Measurements from ENCODE around the gene NKAIN4.

Gene NKAIN4

DNA sequence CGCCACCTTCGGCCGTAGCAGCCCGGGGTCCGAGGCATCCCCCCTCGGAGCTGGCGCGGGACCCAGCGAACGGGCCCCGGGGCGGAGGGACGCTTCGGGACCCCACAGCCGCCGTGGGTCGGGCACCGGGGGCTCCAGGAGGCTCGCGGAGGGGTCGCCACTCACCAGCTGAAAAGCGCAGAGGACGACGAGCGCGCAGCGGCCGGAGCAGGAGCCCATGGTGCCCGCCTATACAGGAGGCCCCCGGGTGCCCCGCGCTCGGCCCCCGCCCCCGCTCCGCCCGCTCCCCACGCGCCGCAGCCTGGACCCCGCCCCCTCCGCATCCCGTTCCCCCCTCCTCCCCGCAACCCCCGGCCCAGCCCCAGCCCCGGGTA, at the start of gene NKAIN4:
Gene NKAIN4, minus strand, starts transcription at position 232 of the 374 bp plus-strand sequence. Its CDS starts 13 bp downstream, at position 219.
- no peak for DNase-seq (ENCODE audit: low read depth in 2 of 2, low spot score in 1 of 2)

GRCh38 chr20:63303095-63303666, 48.9 kb upstream of the NKAIN4 start:
- DNase-seq (ENCODE audit: low read depth in 2 of 2, low spot score in 1 of 2), result no peak

- DNase-seq (ENCODE audit: low read depth in 2 of 2, low spot score in 1 of 2), result no peak
Observed at GRCh38 chr20:63301671-63302070, 47.4 kb upstream of the NKAIN4 start.

GRCh38 chr20:63298731-63299312, 44.6 kb upstream of the NKAIN4 start:
- no peak for DNase-seq (ENCODE audit: low read depth in 2 of 2, low spot score in 1 of 2)

DNA sequence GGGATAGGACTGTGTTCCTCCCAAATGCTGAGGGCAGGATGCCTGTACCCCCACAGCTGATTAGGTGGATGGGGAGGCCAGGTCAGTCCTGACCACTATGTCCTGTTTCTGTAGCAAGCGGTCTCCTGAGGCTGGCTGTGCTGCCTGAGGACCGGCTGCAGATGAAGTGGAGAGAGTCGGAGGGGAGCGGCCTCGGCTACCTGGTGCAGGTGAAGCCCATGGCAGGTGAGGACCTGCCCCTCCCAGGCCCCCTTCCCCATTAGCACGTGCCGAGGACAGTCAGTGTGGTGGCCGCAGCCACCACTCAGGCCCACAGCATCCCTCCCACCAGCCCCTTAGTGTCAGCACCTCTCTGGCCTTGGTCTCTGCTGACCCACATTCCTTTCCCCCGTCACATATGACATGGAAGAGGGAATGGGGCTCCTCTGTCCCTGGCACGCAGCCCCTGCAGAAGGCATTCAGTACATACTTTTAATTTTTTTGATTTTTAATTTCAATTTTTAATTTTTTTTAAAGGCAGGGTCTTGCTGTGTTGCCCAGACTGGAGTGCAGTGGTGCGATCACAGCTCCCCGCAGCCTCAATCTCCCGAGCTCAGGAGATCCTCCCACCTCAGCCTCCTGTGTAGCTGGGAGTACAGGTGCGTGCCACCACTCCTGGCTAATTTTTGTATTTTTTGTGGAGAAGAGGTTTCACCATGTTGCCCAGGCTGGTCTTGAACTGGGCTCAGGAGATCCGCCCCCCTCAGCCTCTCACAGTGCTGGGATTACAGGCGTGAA, 43.7 kb upstream of the NKAIN4 start:
- DNase-seq (ENCODE audit: low read depth in 2 of 2, low spot score in 1 of 2), result no peak

DNA sequence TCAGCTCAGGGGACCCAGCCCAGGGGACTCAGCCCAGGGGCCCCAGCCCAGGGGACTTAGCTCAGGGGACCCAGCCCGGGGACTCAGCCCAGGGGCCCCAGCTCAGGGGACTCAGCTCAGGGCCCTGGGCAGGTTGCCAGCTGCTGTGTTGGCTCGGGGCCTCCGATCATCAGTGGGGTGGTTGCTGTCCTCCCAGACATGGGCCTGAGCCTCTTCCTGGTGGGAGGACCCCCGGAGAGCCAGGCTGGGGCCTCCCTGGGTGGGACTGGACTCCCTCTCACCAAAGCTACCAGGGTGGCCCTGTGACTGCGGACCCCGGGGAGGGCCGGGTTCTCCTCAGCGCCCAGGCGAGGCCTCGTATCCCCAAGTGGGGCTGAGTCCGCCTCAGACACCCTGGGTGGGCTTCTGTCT, 43.1 kb upstream of the NKAIN4 start:
- no peak for DNase-seq (ENCODE audit: low read depth in 2 of 2, low spot score in 1 of 2)

GRCh38 chr20:63296531-63297299, 42.5 kb upstream of the NKAIN4 start:
- no peak for DNase-seq (ENCODE audit: low read depth in 2 of 2, low spot score in 1 of 2)

- DNase-seq (ENCODE audit: low read depth in 2 of 2, low spot score in 1 of 2), result no peak
Observed at GRCh38 chr20:63295846-63296245, 41.6 kb upstream of the NKAIN4 start.

DNA sequence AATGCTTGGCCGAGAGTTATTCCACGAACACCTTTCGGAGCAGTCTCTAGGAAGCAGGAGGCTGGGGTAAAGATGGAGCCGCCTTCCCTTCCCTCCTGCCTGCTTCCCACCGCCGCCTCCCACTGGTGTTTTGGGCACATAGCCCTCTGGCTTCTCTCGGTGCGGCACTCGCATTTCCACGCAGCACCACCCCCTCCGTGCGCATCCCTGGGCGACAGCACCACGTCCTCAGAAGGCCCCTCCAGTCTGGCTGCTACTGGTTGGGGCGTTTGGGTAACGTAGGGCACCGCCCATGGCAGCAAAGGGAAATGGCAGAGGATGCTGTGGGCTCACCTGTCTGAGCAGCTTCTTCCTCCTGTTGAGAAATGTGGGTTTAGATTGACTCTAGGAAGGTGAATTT, 41.2 kb upstream of the NKAIN4 start:
- no peak for DNase-seq (ENCODE audit: low read depth in 2 of 2, low spot score in 1 of 2)

- DNase-seq (ENCODE audit: low read depth in 2 of 2, low spot score in 1 of 2), result no peak
Observed at GRCh38 chr20:63295018-63295417, 40.8 kb upstream of the NKAIN4 start.

GRCh38 chr20:63294536-63294900, 40.3 kb upstream of the NKAIN4 start:
- DNase-seq (ENCODE audit: low read depth in 2 of 2, low spot score in 1 of 2), result no peak

DNA sequence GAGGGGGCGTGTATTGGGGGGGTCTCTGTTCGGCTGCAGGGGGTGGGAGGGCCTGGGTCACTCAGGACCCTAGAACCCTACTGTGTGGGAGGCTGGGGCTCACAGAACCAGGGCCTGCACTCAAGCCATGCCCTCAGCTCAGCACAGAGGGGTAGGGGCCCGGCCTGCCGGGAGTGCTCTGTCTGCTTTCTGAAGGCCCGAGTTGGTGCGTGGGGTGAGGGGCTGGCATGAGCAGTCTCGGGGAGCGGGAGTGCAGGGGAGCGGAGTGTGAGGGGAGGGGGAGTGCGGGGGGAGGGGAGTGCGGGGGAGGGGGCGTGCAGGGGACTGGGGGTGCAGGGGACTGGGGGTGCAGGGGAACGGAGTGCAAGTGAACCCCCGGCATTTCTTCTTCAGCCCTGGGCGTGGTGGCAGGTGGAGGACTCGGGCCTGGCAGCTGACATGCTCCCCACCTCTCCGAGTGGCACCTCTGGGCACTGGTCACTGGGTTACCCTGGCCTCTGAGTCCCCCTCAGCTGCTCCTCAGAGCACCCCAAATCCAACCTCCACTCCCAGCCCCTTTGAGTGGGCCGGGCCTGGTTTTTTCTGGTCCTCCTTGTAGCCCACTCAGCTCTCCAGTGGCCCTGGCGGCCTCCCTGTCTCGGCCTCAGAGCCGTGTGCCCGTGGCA, 39.7 kb upstream of the NKAIN4 start:
- DNase-seq (ENCODE audit: low read depth in 2 of 2, low spot score in 1 of 2), result no peak

DNA sequence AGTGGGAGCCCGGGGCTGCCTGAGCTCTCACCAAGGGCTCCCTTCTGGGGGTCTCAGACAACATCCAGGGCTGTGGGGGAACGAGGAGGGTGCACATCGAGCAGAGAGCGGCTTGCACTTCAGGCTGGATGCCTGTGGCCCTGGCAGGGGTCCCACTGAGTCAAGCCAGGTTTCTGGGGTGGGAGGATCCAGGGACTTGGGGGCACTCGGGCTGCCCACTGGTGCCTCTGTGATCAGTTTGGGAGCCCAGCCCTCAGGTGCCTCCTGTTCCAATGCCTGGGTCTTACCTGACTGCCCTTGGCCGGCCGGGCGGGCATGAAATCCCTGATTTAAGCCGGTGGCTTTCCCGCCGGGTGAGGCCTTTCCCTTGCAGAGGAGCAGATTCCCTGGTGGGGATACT, 39.2 kb upstream of the NKAIN4 start:
- DNase-seq (ENCODE audit: low read depth in 2 of 2, low spot score in 1 of 2), result no peak

DNA sequence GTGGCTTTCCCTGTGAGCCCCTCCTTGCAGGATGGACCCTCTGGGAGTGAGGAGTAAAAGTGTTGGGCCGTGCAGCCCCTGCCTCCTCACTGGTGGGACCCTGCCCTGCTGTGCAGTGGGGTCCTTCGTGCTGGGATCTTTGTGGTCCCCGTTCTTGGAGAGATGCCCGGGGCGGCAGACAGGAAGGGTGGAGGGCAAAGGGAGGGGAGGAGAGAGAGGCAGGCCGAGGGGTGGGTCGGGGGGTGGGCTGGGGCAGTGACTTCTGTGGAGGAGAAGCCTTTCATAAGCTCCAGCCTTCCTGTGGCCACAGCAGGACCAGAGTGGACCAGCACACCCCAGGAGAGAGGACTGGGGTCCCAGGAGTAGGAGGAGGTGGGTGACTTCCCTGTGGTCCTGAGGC, 38.6 kb upstream of the NKAIN4 start, which contains the start of gene COL20A1:
Gene COL20A1, plus strand, starts transcription at position 283 of the 400 bp plus-strand sequence. CDS start 1,922 bp downstream, outside the sequence.
- DNase-seq (ENCODE audit: low read depth in 2 of 2, low spot score in 1 of 2), result no peak

- no peak for DNase-seq (ENCODE audit: low read depth in 2 of 2, low spot score in 1 of 2)
Observed at GRCh38 chr20:63292292-63292701, 38.0 kb upstream of the NKAIN4 start.

- DNase-seq (ENCODE audit: low read depth in 2 of 2, low spot score in 1 of 2), result no peak
Observed at GRCh38 chr20:63291811-63292210, 37.5 kb upstream of the NKAIN4 start.

DNA sequence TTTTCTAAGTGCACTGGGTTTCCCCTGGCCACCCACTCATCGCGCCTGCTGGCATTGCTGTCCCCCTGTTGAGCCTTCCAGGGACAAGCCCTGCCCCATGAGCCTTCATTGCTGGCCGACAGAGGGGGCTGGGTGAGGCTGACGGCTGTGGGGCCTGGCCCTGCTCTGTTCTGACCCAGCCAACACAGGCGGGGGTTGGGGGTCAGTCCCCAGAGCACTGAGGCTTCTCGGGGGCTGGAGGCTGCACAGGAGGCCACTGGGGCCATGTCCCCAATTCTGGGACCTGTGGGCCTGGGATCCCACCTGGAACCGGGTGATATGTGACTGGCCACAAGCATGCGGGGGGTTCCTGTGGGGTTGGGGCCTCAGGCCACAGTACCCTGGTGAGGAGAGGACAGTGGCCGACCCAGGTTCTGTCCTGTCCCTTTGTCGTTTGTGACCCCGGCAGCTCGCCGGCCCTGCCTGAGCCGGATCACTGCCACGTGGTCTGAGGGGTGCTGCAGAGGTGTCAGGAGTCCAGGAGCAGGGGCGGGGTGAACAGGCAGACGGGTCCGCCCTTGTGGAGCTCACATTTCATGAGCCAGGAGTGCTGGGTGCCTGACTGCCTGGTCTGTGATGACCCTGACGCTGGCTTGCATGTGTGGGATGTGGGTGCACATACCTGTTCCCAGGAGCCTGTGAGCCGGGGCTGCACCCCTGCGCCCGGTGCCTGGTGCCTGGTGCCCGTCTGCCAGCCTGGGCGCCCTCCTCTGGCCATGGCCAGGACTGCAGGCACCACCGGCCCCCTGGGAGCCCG, 36.6 kb upstream of the NKAIN4 start:
- DNase-seq (ENCODE audit: low read depth in 2 of 2, low spot score in 1 of 2), result peak; percentile 11 to 19

DNA sequence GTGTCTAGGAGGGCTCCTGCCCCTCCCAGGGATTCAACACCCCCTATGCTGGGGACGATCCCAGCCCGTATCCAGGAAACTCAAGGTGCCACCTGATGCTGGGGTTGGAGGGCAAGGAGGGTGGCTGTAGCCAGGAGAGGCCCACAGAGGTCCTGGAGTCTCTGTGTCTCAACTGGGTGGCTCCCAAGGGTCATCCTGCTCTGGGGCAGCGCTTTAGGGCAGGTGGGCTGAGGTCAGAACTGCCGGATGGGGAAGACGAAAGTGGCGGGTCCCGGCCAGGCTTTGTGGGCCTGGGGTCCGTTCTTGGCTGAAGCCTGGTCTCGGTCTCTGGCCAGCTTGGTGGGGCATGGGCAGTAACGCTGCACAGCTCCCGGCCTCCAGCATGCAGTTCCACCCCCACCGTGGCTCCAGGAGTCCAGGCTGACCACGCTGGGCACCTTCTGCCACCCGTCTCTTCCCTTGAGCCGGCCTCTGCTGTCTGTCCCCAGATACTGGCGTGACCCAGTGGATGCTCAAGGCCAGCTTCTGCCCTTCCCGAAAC, 35.9 kb upstream of the NKAIN4 start:
- DNase-seq (ENCODE audit: low read depth in 2 of 2, low spot score in 1 of 2), result no peak

GRCh38 chr20:63289311-63290135, 35.3 kb upstream of the NKAIN4 start:
- no peak for DNase-seq (ENCODE audit: low read depth in 2 of 2, low spot score in 1 of 2)

Data from stimulated activated CD8-positive, alpha-beta memory T cell treated with anti-CD3 and anti-CD28 coated beads, Interleukin-4, amount 100 ng/mL, for 4 hours (primary cell).